AML-193 (cell line): ENCODE measurements around the gene SCAI.
"Not testable (repeated sequence)": the region's sequence is repeated elsewhere in the genome, so short reads cannot be mapped to it uniquely, and the experiment has no call there.

ENCODE experiments used
- DNase-seq, 2 experiments: peaks; one replicate each; lab custom pipeline; 2025; lab: John Stamatoyannopoulos, UW

SCAI gene

GRCh38 chr9:125143377-125144090 lies at the start of gene SCAI:
Gene SCAI, minus strand, starts transcription at chr9:125143528. Its CDS starts 91 bp downstream, at chr9:125143437.
- DNase-seq, result peak; percentile 95 to 96

GRCh38 chr9:125190361-125190801 lies 47.1 kb upstream of the SCAI start:
- DNase-seq, result no peak

GRCh38 chr9:125189361-125190289 lies 46.3 kb upstream of the SCAI start, which contains the start of gene PPP6C:
Gene PPP6C, minus strand, starts transcription at chr9:125189803. Its CDS starts 85 bp downstream, at chr9:125189718.
- peak; percentile 92 to 93 for DNase-seq

DNA sequence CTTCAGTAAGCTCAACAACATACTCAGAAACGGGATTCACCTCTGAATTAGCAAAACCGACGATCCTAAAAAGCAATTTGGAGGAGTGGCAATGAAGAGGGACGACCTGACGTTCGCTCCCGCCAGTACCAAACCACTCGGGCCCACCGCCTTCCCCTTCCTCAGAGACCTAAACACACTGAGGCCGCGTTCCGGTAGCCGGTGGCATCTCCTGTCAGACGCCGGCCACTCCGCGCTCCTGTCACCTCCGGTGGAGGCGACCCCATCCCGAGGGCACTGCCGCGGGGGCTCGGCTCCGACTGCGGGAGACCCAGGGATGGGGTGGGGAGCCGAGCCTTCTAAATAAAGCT lies 45.7 kb upstream of the SCAI start:
- DNase-seq, result no peak

DNA sequence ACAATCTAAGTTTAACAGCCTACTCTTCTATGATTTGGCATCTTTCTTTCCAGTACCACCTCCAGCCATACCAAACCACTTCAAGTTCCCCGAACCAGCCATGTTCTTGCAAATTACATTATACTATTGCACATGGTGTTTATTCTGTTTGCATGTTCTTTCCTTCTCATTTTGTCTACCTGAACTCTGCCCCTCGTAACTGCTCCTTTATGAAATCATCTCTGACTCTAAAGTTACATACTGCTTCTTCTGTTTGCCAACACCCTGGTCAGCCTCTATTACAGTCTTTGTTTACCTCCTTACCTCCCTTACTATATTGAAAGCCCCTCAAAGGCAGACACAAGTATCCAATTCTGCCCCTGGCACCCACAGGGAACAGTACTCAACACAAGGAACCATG lies 40.2 kb upstream of the SCAI start:
- no peak for DNase-seq

GRCh38 chr9:125183054-125183453 lies 39.7 kb upstream of the SCAI start:
- no peak for DNase-seq

DNA sequence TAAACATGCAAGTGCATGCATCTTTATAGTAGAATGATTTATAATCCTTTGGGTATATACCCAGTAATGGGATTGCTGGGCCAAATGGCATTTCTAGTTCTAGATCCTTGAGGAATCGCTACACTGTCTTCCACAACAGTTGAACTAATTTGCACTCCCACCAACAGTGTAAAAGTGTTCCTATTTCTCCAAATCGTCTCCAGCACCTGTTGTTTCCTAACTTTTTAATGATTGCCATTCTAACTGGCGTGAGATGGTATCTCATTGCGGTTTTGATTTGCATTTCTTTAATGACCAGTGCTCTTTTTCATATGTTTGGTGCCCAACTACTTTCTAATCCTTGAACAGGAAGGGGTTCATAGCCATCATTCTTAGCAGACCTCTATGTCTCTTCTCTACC lies 38.4 kb upstream of the SCAI start:
- not testable (repeated sequence) for DNase-seq

DNA sequence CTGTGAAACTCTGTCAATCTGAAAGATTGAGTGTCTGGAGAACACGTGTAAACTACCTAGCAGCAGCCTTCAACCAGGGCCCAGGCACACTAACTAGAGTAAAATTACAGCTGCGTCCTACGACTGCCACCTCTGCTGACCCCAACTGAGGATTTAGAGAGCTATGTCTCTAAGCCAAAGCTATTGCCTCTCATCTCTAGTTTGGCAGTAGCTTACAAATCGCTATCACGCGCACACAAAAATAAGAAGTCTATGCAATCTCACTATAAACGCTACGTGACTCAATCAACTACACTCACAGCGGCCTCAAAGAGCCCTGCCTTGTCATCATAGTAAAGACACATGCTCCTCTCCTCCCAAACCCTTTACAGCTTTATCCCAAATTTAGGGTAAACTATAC lies 37.5 kb upstream of the SCAI start:
- no peak for DNase-seq

DNA sequence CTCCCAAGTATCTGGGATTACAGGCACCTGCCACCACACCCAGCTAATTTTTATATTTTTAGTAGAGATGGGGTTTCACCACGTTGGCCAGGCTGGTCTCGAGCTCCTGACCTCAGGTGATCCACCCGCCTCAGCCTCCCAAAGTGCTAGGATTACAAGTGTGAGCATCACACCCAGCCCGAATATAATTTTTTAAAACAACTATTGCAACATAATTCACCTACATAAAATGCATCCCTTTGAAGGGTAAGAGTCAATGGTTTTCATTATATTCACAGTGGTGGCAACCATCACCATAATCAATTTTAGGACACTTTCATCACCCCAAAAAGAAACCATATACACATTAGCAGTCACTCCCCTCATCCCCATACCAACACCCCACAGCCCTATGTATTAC lies 36.4 kb upstream of the SCAI start:
- DNase-seq, result not testable (repeated sequence)

GRCh38 chr9:125177888-125178287 lies 34.6 kb upstream of the SCAI start:
- no peak for DNase-seq

GRCh38 chr9:125176636-125177035 lies 33.3 kb upstream of the SCAI start:
- no peak for DNase-seq

DNA sequence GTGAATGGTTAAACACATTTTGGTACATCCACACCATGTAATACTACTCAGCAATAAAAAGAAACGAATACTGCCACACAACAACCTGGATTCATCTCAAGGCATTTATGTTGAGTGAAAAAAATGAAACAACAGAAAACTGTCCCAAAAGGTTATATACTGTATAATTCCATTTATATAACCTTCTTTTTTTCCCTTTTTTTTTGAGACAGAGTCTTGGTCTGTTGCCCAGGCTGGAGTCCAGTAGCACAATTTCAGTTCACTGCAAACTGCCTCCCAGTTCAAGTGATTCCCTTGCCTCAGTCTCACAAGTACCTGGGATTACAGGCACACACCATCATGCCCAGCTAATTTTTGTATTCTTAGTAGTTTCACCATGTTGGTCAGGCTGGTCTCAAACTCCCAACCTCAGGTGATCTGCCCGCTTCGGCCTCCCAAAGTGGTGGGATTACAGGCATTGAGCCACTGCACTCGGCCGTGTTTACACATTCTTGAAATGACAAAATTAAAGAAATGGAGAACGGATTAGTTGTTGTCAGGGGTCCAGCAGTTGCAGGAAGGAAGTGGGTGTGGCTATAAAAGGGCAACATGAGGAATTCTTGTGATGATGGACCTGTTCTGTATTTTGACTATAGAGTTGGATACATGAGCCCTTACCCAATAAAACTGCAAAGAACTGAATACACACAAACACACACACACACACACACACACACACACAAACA lies 28.9 kb upstream of the SCAI start:
- DNase-seq, result no peak

DNA sequence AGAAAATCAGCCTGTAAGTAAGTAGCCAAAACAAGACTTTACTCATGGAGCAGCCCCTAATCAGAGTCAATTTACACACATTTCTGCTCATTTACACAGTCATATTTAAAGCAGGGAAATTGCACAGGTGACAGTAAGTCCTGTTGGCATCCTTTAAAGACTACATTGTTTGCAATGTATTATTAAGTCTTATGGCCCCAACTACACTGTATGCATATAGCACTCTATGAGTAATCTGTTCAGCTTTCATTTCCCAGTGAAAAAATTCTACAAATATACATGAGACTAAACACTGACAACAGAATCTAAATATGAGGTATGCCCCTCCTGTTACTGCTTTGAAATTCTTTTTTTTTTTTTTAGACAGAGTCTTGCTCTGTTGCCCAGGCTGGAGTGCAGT lies 26.6 kb upstream of the SCAI start:
- no peak for DNase-seq

GRCh38 chr9:125166762-125167161 lies 23.4 kb upstream of the SCAI start:
- DNase-seq, result no peak

- DNase-seq, result not testable (repeated sequence)
Measured at GRCh38 chr9:125162891-125163290, 19.6 kb upstream of the SCAI start.

DNA sequence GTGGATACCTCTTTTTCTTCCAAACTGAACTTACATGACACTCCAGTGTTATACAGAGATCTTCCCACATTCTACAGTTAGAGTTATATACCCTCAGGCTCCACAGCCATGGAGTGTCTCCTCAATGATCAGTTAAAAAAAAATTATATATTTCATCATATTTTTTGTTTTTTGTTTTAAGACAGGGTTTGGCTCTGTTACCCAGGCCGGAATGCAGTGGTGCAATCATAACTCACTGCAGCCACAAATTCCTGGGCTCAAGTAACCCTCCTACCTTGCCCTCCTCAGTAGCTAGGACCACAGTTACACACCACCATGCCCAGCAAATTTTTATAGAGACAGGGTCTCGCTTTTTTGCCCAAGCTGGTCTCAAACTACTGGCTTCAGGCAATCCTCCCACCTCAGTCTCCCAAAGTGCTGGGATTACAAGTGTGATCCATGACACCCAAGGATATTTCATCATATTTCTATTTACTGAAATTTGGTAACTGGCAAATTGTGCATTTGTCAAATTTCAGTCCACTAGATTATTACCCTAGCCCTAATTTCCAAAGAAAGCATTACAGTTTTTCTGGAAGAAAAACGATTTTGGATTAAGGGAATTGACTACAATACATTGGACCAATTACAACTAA lies 18.1 kb upstream of the SCAI start:
- no peak for DNase-seq

DNA sequence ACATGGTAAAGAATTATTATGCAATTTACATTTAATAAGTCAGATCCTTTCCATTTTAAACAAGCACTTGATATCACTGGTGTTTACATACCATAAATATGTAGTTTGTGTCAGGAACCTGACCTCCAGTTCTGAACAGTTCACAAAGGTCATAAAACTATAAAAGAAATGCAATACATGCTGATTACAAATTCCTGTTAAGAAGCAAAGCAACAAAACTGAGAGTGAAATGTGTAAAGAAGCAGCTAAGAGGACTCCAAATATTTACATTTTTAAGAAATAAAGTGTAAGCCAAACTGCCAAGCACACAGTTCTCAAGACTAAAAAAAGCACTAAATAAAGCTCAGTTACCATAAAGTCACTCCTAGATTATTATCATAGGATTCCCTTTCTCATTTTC lies 17.4 kb upstream of the SCAI start:
- DNase-seq, result no peak

- no peak for DNase-seq
Measured at GRCh38 chr9:125156551-125156950, 13.2 kb upstream of the SCAI start.

DNA sequence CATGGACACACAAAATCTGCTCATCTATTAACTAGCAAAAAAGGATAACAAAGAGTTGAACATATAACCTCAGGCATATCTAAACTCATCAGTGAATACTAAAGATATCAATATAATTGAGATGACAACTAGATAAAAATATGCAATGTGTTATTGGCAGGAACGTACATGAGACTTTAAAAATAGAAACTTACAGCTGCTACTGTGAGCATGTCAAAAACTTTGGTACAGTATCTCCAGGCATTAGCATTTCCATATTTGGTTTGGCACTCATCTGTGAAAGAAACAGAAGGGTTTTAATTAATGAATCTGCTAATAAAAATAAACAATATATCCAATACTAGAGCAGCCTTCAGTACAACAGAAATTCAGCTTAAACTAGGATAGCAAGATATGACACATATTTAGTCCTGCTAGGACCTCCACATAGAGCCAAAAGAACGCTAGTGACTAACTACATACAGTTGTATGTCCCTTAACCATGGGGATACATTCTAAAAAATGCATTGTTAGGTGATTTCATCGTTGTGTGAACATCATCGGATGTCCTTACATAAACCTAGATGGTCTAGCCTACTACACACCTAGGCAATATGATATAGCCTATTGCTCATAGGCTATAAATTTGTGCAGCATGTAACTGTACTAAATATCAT lies 10.5 kb upstream of the SCAI start:
- DNase-seq, result no peak

- DNase-seq, result no peak
Measured at GRCh38 chr9:125151730-125152129, 8.4 kb upstream of the SCAI start.
